Middle frontal gyrus (tissue), 1 donor: ENCODE data around the gene ZDHHC17.

ENCODE experiments used
- DNase-seq: peaks from one replicate; pipeline ENCODE4 v3.0.0-alpha.2; 2015; ENCODE audit warnings: low spot score; ENCODE audit errors: extremely low spot score

Gene ZDHHC17

GRCh38 chr12:76813972-76814371 lies 50.1 kb downstream of the ZDHHC17 start:
- no peak for DNase-seq

- DNase-seq = no peak
Measured at GRCh38 chr12:76820888-76821482, 57.1 kb downstream of the ZDHHC17 start.

DNA sequence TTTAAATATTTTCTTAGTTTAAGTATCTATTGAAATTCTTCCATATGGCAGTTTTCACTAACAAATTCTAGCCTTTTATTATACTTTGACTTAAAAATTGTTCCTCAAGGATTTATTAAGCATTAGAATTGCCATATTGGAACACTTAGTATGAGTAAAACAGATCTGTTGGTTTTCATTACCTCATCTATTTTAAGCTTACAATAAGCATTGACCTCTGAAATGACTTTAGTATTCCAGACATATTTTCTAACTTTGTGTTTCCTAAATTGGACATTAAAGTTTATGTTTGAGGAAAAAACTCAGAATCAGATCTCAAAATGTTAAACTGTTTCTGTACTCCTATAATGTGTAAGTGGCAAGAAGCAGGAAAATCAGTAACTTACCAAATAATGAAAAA lies 66.5 kb downstream of the ZDHHC17 start:
- no peak for DNase-seq

DNA sequence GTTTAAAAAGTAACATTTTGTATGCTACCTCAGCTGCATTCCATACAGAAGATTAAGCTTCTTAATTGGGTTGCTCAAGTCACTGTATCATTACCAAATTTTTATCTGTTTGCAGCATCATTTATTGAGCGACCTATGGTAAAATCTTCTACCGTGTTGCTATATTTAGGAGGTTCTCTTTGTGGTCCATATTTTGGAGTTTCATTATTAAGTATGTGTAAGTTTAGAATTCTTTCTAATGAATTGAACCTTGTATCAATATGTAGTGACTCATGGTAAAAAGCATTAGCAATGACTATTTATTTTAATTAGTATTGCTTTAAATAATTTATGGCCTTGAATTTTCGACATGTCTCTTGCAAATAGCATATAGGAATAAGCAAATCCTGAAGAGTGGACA lies 72.7 kb downstream of the ZDHHC17 start:
- no peak for DNase-seq

DNA sequence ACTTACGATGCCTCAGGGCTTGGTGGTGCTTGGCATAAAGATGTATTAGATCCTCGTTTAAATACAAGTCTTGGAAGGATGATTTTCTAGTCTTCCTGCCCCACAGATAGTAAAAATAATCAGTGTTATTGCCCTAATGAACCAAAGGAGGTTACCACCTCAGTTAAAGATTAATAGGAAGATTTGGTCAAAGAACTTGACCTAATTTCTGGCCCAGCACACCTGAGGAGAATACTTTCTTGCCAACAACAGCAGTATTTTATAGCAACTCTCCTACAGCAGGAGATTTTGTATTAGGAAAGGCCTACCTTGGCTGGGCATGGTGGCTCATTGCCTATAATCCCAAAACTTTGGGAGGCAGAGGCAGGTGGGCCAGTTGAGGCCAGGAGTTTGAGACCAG lies 83.3 kb downstream of the ZDHHC17 start:
- no peak for DNase-seq

DNA sequence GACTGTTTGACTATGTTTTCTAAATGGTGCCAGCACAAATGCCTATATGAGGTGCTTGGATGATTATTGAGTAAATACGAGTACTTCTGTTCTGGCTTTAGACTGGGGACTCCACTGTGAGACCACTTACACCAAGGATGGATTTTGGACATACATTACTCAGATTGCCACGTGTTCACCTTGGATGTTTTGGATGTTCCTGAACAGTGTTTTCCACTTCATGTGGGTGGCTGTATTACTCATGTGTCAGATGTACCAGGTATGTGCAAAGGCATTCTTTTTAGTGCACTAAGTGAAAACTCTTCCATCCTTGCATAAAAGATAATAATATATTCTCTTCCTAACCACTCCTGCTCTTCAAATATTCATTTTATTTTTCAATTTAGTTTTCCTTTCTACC lies 84.2 kb downstream of the ZDHHC17 start:
- no peak for DNase-seq

GRCh38 chr12:76852106-76852505 lies 88.2 kb downstream of the ZDHHC17 start:
- no peak for DNase-seq

DNA sequence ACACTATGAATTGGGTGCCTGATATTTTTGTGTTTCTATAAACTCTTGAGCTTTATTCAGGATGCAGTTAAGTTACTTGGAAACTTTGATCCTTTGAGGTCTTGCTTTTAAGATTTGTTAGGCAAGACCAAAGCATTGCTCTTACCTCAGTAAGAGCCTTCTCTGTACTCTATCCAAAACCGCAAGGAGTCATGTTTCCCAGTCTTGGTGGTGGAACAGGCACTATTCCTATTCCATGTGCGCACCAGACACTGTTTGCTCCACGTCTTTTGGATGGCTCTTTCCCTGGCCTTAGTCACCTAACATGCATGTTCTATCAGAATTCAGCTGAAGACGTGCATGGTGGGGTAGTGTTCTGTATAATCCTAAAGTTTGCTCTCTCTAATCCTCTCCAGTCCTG lies 91.4 kb downstream of the ZDHHC17 start:
- DNase-seq = no peak

GRCh38 chr12:76856018-76856644 lies 92.2 kb downstream of the ZDHHC17 start:
- no peak for DNase-seq

- DNase-seq = no peak
Measured at GRCh38 chr12:76859611-76860010, 95.7 kb downstream of the ZDHHC17 start.

DNA sequence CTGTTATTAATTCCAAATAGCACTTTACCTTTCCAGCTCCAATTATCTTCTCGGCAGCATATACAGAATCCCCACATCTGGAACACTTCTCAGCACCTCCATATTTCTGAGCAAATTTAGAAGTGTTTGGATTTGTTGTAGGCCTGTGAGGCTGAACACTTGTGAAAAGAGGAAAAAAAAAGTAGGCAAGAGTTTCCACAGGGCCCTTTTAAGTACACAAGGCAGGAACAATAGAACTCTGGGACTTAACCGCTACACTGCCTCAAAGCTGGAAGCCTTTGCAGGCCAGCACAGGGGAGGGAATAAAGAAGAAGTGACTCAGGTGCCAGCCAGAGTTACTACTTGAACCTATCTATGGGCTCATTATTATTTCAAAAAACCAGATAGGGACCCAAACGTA lies 96.3 kb downstream of the ZDHHC17 start:
- no peak for DNase-seq

DNA sequence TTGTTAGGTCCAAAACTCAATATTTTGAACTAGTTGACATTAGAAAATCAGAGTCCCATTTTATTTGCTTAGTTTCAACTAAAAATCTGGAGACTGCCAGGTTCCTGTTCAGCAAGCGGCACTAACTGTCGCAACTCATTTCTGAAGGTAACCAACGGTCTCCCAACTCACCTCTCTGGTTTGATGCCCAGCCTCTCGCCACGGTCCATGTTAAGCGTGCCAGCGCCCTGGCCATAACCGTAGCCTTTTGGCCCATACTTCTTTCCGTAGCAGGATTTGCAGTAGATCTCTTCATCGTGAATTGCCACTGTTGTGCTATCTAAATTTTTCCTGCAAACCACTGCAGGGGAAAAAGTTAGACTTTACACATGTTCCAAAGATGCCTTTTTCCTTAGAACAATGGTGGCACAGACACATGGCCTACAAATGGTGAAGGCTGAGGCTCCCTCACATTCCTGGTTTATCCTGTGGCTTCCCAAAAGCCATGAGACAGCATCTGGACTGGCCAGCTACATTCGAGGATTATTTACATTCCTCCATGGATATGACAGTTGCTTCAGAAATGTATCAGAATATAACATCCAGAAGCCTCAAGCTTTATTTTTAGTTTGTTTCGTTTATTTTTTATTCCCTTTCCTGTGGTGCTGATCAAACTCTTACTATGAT lies 99.2 kb downstream of the ZDHHC17 start:
- DNase-seq = no peak

- no peak for DNase-seq
Measured at GRCh38 chr12:76863837-76864236, 99.9 kb downstream of the ZDHHC17 start.

- DNase-seq = no peak
Measured at GRCh38 chr12:76864791-76865400, 101.0 kb downstream of the ZDHHC17 start.

DNA sequence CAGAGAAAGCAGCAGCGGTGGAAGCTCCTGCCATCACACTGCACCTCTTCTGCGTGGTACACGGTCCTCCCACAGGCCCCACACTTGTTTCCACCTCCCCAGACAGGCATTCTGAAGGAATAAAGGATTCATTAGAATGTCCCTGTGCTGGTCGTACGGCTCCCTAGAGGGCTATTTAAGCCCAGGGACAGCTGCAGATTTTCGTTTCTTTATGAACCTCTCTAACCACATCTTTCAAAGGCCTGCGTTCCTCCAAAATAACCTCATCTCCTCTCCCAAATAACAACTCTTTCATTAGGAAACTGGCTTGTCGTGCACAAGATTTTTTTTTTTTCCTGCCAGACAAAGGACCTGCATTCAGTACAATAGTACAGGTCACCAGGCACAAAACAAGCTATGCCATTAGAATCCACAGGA lies 102.2 kb downstream of the ZDHHC17 start:
- DNase-seq = no peak

DNA sequence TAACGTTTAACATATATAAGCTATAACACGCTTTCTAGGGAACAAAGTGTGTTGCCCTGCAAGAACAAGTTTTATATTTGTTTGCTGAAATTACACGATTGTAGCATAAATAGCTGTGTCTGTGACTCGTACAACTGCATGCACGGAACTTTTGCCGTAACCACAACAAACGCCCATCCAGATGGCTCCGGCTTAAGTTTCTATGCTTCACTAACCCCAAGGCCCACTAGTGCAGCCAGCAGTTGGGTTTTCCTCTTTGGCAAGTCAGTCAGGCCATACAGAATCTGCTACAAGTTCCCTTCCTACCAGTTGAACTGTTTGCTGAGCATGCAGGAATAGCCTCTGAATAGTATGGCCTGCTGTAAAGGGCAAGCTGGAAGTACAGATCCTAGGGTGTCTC lies 102.8 kb downstream of the ZDHHC17 start:
- no peak for DNase-seq

DNA sequence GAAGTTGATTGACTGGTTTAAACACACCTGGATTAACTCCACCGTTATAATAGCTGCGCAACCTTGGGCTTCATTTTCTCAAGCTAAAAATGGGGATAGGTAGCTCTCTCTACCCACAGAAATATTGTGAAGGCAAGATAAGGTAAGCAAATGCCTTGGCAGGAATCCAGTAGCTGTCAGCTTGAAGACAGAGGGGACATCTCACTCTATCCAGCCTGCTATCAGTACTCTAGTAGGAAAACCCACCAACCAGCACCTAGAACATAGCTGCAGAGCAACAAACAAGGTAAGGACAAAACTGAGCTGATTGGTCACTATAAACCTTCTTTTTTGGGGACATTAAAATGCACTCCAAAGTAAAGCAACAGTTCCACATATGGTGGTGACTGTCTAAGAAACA lies 107.2 kb downstream of the ZDHHC17 start:
- no peak for DNase-seq

DNA sequence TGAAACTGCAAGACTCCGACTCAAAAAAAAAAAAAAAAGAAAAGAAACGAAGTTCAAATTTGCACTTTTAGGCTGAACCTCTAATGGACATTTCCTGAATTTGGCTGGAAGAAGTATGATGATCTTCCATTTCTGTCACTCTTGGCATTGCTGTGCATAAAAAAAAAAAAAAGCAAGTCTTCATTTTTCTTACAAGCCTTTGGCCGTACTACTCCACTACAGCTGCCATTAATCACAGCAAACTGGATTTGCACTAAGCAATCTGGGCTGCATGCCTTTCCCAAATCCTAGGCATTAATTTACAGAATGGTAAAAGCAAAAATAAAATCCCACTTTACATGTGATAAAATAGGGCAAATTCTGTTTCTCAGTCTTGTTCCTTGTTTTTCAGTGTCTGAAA lies 107.8 kb downstream of the ZDHHC17 start:
- DNase-seq = no peak

- DNase-seq = no peak
Measured at GRCh38 chr12:76872415-76872814, 108.5 kb downstream of the ZDHHC17 start.

GRCh38 chr12:76874027-76874426 lies 110.1 kb downstream of the ZDHHC17 start:
- no peak for DNase-seq

DNA sequence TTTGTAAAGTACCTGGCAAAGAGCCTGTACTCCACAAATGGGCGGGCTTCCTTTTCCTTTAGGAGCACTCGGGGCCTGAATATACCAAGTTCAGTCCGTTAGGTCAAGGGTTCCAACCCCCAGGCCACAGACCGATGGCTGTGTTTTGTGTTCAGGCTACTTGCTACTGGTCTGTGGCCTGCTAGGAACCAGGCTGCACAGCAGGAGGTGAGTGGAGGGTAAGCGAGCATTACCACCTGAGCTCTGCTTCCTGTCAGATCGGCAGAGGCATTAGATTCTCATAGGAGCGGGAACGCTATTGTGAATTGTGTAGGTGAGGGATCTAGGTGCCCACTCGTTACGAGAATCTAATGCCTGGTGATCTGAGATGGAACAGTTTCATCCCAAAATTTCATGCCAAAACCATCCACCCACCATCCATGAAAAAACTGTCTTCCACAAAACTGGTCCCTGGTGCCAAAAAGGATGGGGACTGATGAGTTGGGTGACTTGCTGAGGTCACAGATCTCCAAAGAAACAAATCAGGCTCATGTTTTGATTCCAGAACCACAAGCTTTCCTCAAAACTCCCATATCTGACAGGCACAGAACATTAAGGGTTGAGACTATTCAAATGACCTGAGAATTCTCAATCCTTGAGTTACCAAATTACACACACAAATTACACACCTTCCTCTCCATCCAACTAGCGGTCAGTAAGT lies 110.7 kb downstream of the ZDHHC17 start:
- DNase-seq = no peak

DNA sequence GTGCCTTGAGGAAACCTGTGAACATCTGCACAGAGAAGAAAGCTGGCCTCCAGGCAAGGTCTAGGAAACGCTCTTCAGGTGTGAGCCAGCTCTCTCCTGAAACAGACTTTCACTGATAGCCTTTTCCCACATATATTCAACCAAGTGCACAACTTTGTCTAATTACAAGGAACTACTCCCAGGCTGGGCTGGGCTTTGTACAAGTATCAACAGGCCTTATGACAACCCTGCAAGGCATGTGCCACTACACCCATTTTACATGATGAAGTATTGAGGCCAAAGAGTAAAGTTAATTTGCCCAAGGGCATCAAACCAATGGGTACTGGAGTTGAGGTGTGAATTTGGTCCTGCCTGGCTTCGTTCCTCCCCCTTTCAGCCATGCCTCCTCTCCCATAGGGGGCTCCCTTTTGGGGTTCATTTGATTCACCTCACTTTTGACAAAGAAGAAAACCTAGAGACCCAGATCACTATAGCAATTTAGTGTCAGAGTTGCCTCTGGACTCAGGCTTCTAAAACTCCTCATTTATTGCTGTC lies 112.8 kb downstream of the ZDHHC17 start:
- DNase-seq = no peak
